ENCODE measurements around the gene ROBO2. TPM values are rescaled to one million over a fixed set of nuclear protein-coding genes. Genes with fewer than 3 reads are reported as not detected.

The ROBO2 gene
- polyA plus RNA-seq, 2 of the 4 experiments (the other 2 are of a cell fraction) = 0.04 TPM; not detected in 1

DNA sequence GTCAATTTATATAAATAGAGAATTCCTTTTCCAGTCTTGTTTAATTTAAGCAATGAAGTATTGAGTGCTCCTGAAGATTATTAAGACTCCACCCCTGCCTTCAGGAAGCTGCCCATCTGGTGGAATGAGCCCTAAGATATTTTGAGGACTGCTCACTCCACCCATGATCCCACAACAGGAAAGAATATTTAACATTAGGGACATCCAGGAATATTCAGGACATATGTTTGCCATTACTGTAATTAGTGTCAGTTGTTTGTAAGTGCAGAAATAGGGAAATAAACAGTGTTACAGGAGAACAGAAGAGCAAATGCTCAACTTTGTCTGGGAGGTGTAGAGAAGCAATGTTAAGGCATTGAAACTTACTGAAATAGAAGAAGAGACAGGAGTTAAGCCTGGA is 375.0 kb downstream of the ROBO2 start:
- H3K4me1 ChIP-seq = no peaks in the 10 kb centered on the region
- ChIA-PET POLR2A (no interaction called here), CTCF (no interaction called here)
- no peak overlapping the region for H3K27ac ChIP-seq
- H3K4me2 ChIP-seq = no peak overlapping the region
- TF ChIP-seq RNF2 (IDR thresholded peaks at IDR 0.05; ENCODE audit: borderline replicate concordance, low read depth) (no peak), USF2 (IDR thresholded peaks at IDR 0.05) (no peak), ELK1 (IDR thresholded peaks at IDR 0.05; ENCODE audit: low read depth, low read length) (no peak), MAFK (IDR thresholded peaks at IDR 0.05; ENCODE audit: partially characterized antibody) (no peak), EHF (CRISPR knock-in tag; IDR thresholded peaks at IDR 0.05) (no peak), JUNB (IDR thresholded peaks at IDR 0.05) (no peak), NPAS2 (CRISPR knock-in tag; IDR thresholded peaks at IDR 0.05; ENCODE audit: borderline replicate concordance) (no peak), HOXB13 (CRISPR knock-in tag; IDR thresholded peaks at IDR 0.05; ENCODE audit: low read depth) (no peak), MYC (IDR thresholded peaks at IDR 0.05; ENCODE audit: borderline replicate concordance, low read length) (no peak), ZFP36 (IDR thresholded peaks at IDR 0.05; ENCODE audit: borderline replicate concordance, partially characterized antibody) (no peak), RARB (CRISPR knock-in tag; IDR thresholded peaks at IDR 0.05) (no peak), EHMT2 (IDR thresholded peaks at IDR 0.05; ENCODE audit: low read depth) (no peak), MAZ (IDR thresholded peaks at IDR 0.05; ENCODE audit: borderline replicate concordance, low read depth, low read length) (no peak), PBX3 (IDR thresholded peaks at IDR 0.05) (no peak), CHD4 (IDR thresholded peaks at IDR 0.05; ENCODE audit: borderline replicate concordance) (no peak), SMC3 (IDR thresholded peaks at IDR 0.05) (no peak), HES2 (IDR thresholded peaks at IDR 0.05) (no peak)
- H3K4me3 ChIP-seq = no peak overlapping the region
- FAIRE-seq = no peak
- no peaks in the 10 kb centered on the region; the same call in 2 of the 3 replicates for H3K9me3 ChIP-seq
- ATAC-seq = no peak
- DNase-seq (ENCODE audit: low read depth in 1 of 2, low spot score in 1 of 2) = no peak

DNA sequence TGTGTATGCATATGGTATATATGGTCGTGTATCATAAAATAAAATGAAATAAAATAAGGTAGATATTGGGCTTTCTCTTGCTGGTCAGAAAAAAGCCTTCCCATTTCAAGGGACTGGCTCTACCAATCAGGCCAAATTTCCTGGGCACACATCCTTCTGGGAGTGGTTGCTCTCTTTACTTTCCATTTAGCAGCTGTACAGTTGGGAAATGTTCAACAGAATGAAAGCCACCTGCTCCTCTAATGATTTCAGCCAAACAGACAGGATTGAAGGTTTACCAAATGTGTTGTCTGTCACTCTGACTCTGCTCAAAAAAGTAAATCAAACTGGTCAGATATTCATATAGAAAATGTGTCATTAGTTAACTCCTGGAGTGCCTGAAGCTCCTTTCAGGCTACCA is 380.4 kb downstream of the ROBO2 start:
- no peak overlapping the region for H3K4me3 ChIP-seq
- H3K27ac ChIP-seq = no peak overlapping the region
- 0% methylated on average over 1 of the region's 1 CpG for WGBS (ENCODE audit: missing lambda C conversion rate)
- ChIA-PET POLR2A (no interaction called here), CTCF (no interaction called here)
- no peaks in the 10 kb centered on the region for H3K4me1 ChIP-seq
- H3K9me3 ChIP-seq = no peaks in the 10 kb centered on the region
- TF ChIP-seq BHLHE40 (IDR thresholded peaks at IDR 0.05; ENCODE audit: low read depth, low read length) = no peak
- TF ChIP-seq ZSCAN20 (CRISPR knock-in tag; IDR thresholded peaks at IDR 0.05) = no peak
- TF ChIP-seq POLR2A (IDR thresholded peaks at IDR 0.05; ENCODE audit: low read length) = no peak
- TF ChIP-seq HOXA7 (CRISPR knock-in tag; IDR thresholded peaks at IDR 0.05) = no peak
- no peak for TF ChIP-seq FOSL2 (IDR thresholded peaks at IDR 0.05)
- no peak for TF ChIP-seq FOSL2 (CRISPR knock-in tag; IDR thresholded peaks at IDR 0.05)
- TF ChIP-seq ZC3H11A (IDR thresholded peaks at IDR 0.05) = no peak
- TF ChIP-seq HES2 (IDR thresholded peaks at IDR 0.05) = no peak
- TF ChIP-seq HOXB13 (CRISPR knock-in tag; IDR thresholded peaks at IDR 0.05; ENCODE audit: low read depth) = no peak
- no peak for TF ChIP-seq HMGXB4 (CRISPR knock-in tag; IDR thresholded peaks at IDR 0.05; ENCODE audit: borderline replicate concordance)
- no peak for TF ChIP-seq PHF8 (IDR thresholded peaks at IDR 0.05; ENCODE audit: borderline replicate concordance, low read depth)
- TF ChIP-seq E2F6 (IDR thresholded peaks at IDR 0.05; ENCODE audit: borderline replicate concordance, low read depth) = no peak
- TF ChIP-seq CEBPB (IDR thresholded peaks at IDR 0.05) = no peak
- TF ChIP-seq, protein P1, sequence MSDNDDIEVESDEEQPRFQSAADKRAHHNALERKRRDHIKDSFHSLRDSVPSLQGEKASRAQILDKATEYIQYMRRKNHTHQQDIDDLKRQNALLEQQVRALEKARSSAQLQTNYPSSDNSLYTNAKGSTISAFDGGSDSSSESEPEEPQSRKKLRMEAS (IDR thresholded peaks at IDR 0.05) = no peak
- TF ChIP-seq KDM5A (IDR thresholded peaks at IDR 0.05) = no peak
- TF ChIP-seq HDAC2 (IDR thresholded peaks at IDR 0.05) = no peak
- TF ChIP-seq RAD21 (conservative IDR thresholded peaks at IDR 0.05 in 1 of 2, IDR thresholded peaks at IDR 0.05 in 1 of 2) = no peak
- ATAC-seq (no peak), FAIRE-seq (no peak), DNase-seq (ENCODE audit: low read depth in 1 of 2, low spot score in 1 of 2) (no peak)
- H3K4me2 ChIP-seq = no peak overlapping the region
